PC-3 (cell line): Measurements from ENCODE around the gene RNF225.

Source experiments
- CTCF ChIP-seq: fragments of 300-600 bp; sonication (generic); conservative IDR thresholded peaks from 2 replicates; pipeline ENCODE4 v1.5.1; 2017; ENCODE audit warnings: antibody characterized with exemption, low read depth, mild to moderate bottlenecking, low read length
- EZH2 ChIP-seq: fragments of 300-600 bp; sonication (generic); IDR thresholded peaks from one replicate; pipeline ENCODE4 v1.6.1; 2017; ENCODE audit warnings: antibody characterized with exemption, mild to moderate bottlenecking, low read length; ENCODE audit not compliant: unreplicated experiment
- EZH2phosphoT487 ChIP-seq: fragments of 300-600 bp; sonication (generic); IDR thresholded peaks from 2 replicates; pipeline ENCODE4 v1.6.1; 2018; ENCODE audit warnings: mild to moderate bottlenecking, antibody characterized with exemption, low read length, borderline replicate concordance

- TF ChIP-seq EZH2phosphoT487 (no peak), CTCF (no peak), EZH2 (no peak)
Measured at GRCh38 chr19:58401840-58402421, 6.5 kb downstream of the RNF225 start.
